GM12878 (cell line): ENCODE results near the gene KIF4B. TPM values are rescaled to one million over a fixed set of nuclear protein-coding genes. Genes with fewer than 3 reads are reported as not detected.

Experiments used
- ATAC-seq: fragments of 200-7000 bp; cut with Tn5 transposase; 3 replicates; pipeline ENCODE4 v1.9.1; 2020; ENCODE audit warnings: mild to moderate bottlenecking, moderate library complexity
- BruUV-seq: library from RNA; stranded (reverse); fragments of 400-500 nt; replicated peaks from 2 replicates; lab custom pipeline; 2021; lab: Mats Ljungman, UMichigan
- CTCF ChIA-PET: fragments of 300-600 bp; sonication (Branson Sonifier 250); formaldehyde crosslinking; extraction: SDS; loops from one replicate; lab custom pipeline; 2021; ENCODE audit warnings: inconsistent platforms; lab: Yijun Ruan, JAX
- POLR2A ChIA-PET: fragments of 350-600 bp; formaldehyde crosslinking; extraction: SDS; loops from one replicate; lab custom pipeline; 2021; ENCODE audit warnings: inconsistent platforms; lab: Charles Lee
- RAD21 ChIA-PET: fragments of 300-600 bp; sonication (Branson Sonifier 250); formaldehyde crosslinking; loops from one replicate; lab custom pipeline; 2023; ENCODE audit warnings: antibody characterized with exemption; ENCODE audit not compliant: unreplicated experiment; lab: Charles Lee
- SMC1A ChIA-PET: fragments of 300-600 bp; sonication (Branson Sonifier 250); formaldehyde crosslinking; loops from one replicate; lab custom pipeline; 2023; ENCODE audit not compliant: unreplicated experiment, uncharacterized antibody; lab: Charles Lee
- DNase-seq: peaks from one replicate; pipeline ENCODE4 v3.0.0-alpha.2; 2011; ENCODE audit warnings: low read depth, low spot score
- FAIRE-seq: peaks from 3 replicates; lab custom pipeline; 2011; peaks lifted over from hg19 to GRCh38; lab: Jason Lieb, UNC
- H2AFZ ChIP-seq: 2 replicates; pipeline ENCODE4 v1.6.0; 2011; ENCODE audit warnings: low read depth, low read length, control low read depth; ENCODE audit not compliant: control insufficient read depth
- H3K27ac ChIP-seq: 2 replicates; pipeline ENCODE4 v1.5.1; 2011; ENCODE audit warnings: control low read depth; ENCODE audit not compliant: control insufficient read depth, insufficient read depth
- H3K27me3 ChIP-seq, 2 experiments: replicated peaks in 1 of 2; 2 replicates each; pipeline versions ENCODE4 v1.6.0 to v1.6.1; 2011; ENCODE audit warnings: low read length in 1 of 2; ENCODE audit not compliant: control insufficient read depth in 2 of 2, insufficient read depth in 2 of 2
- H3K36me3 ChIP-seq, 2 experiments: 2 replicates each; pipeline ENCODE4 v1.5.1; 2011; ENCODE audit warnings: low read length in 1 of 2; ENCODE audit not compliant: control insufficient read depth in 2 of 2, insufficient read depth in 2 of 2
- H3K4me1 ChIP-seq: 2 replicates; pipeline ENCODE4 v1.6.1; 2011; ENCODE audit warnings: mild to moderate bottlenecking, low read length, moderate library complexity, mixed read lengths; ENCODE audit not compliant: control insufficient read depth, insufficient read depth
- H3K4me2 ChIP-seq: 2 replicates; pipeline ENCODE4 v1.6.0; 2011; ENCODE audit warnings: control low read depth; ENCODE audit not compliant: control insufficient read depth, insufficient read depth
- H3K4me3 ChIP-seq: fragments of 200-600 bp; sonication (generic); 2 replicates; pipeline ENCODE4 v1.5.1; 2016
- H3K79me2 ChIP-seq: 2 replicates; pipeline ENCODE4 v1.6.0; 2011; ENCODE audit warnings: low read length; ENCODE audit not compliant: control insufficient read depth, insufficient read depth
- H3K9ac ChIP-seq: 2 replicates; pipeline ENCODE4 v1.8.0; 2011; ENCODE audit warnings: low read length, control low read depth, mixed read lengths; ENCODE audit not compliant: control insufficient read depth, insufficient read depth
- H3K9me3 ChIP-seq: replicated peaks from 3 replicates; pipeline ENCODE4 v1.5.1; 2011; ENCODE audit warnings: mild to moderate bottlenecking, low read length; ENCODE audit not compliant: control insufficient read depth, insufficient read depth
- H4K20me1 ChIP-seq: 2 replicates; pipeline ENCODE4 v1.6.0; 2011; ENCODE audit not compliant: control insufficient read depth, insufficient read depth
- BCLAF1 ChIP-seq: fragments of 450-650 bp; IDR thresholded peaks from 2 replicates; pipeline ENCODE4 v1.6.1; 2017; ENCODE audit warnings: antibody characterized with exemption, mild to moderate bottlenecking, moderate library complexity
- CBFB ChIP-seq: IDR thresholded peaks from 2 replicates; pipeline ENCODE4 v1.6.1; 2016; ENCODE audit warnings: antibody characterized with exemption, low read depth
- CEBPB ChIP-seq, 2 experiments: fragments of 150-350 bp in 1 of 2; IDR thresholded peaks; 2 replicates each; pipeline ENCODE4 v1.6.1; 2012 to 2014; ENCODE audit warnings: low read depth in 2 of 2, low read length in 2 of 2, borderline replicate concordance in 1 of 2, inconsistent platforms in 1 of 2
- ETV6 ChIP-seq, 2 experiments: fragments of 450-650 bp in 1 of 2; IDR thresholded peaks in 1 of 2; conservative IDR thresholded peaks in 1 of 2; 2 replicates each; pipeline ENCODE4 v1.6.1; 2014; ENCODE audit warnings: antibody characterized with exemption in 1 of 2, borderline replicate concordance in 1 of 2, low read depth in 1 of 2, mild to moderate bottlenecking in 1 of 2, moderate library complexity in 1 of 2
- IKZF1 ChIP-seq: fragments of 450-650 bp; conservative IDR thresholded peaks from 2 replicates; pipeline ENCODE4 v1.6.1; 2017; ENCODE audit warnings: antibody characterized with exemption, mild to moderate bottlenecking
- MLLT1 ChIP-seq: fragments of 450-650 bp; IDR thresholded peaks from 2 replicates; pipeline ENCODE4 v1.6.1; 2016; ENCODE audit warnings: mild to moderate bottlenecking
- NKRF ChIP-seq: fragments of 450-650 bp; conservative IDR thresholded peaks from 2 replicates; pipeline ENCODE4 v1.6.1; 2017; ENCODE audit warnings: mild to moderate bottlenecking, moderate library complexity
- PAX5 ChIP-seq: IDR thresholded peaks from 2 replicates; pipeline ENCODE4 v1.6.1; 2011; ENCODE audit warnings: low read depth, low read length, borderline replicate concordance
- POLR2A ChIP-seq: IDR thresholded peaks from 2 replicates; pipeline ENCODE4 v1.6.1; 2011; ENCODE audit warnings: low read depth, mild to moderate bottlenecking, low read length
- SMARCA5 ChIP-seq: fragments of 450-650 bp; IDR thresholded peaks from 2 replicates; pipeline ENCODE4 v1.6.1; 2017; ENCODE audit warnings: mild to moderate bottlenecking
- ZBED1 ChIP-seq: IDR thresholded peaks from 2 replicates; pipeline ENCODE4 v1.6.1; 2016; ENCODE audit warnings: borderline replicate concordance
- ZNF384 ChIP-seq: IDR thresholded peaks from 2 replicates; pipeline ENCODE4 v1.6.1; 2012; ENCODE audit warnings: low read depth, mild to moderate bottlenecking, low read length, improper control_type of control experiment, borderline replicate concordance
- ZNF687 ChIP-seq: fragments of 450-650 bp; IDR thresholded peaks from 2 replicates; pipeline ENCODE4 v1.6.1; 2017; ENCODE audit warnings: mild to moderate bottlenecking, moderate library complexity
- WGBS: methylation state at CpG from one replicate; pipeline ENCODE4 v1.1.6; 2016; ENCODE audit warnings: low lambda C conversion rate; ENCODE audit not compliant: insufficient replicate concordance, insufficient coverage; ENCODE audit errors: missing lambda C conversion rate; 5-methylcytosine and 5-hydroxymethylcytosine counted together
- in situ Hi-C: fragments of 300-500 bp; cut with MboI; formaldehyde crosslinking; loops from 9 replicates; pipeline ENCODE4 v1.14.3; 2018; ENCODE audit warnings: mixed read lengths
- intact Hi-C: fragments of 100-400 bp; cut with micrococcal nuclease; formaldehyde crosslinking; loops from one replicate; pipeline ENCODE4 v1.14.2; 2022; ENCODE audit not compliant: unreplicated experiment
- polyA plus RNA-seq, 11 experiments: library from polyadenylated mRNA; depleted of rRNA in 4 of 11; unstranded in 6 of 11; stranded (reverse) in 5 of 11; fragments of >200 nt; fragmentation: Nextera tagmentation in 4 of 11; fragmentation: Illumina TruSeq in 1 of 11; extraction: Ambion mirVana in 4 of 11; extraction: Trizol in 1 of 11; gene quantifications; 1 replicate in 1 of 11; 2 replicates in 10 of 11; pipeline versions ENCODE4 v1.2.1 to v1.2.3, GENCODE V29; 2011 to 2016; ENCODE audit warnings: inconsistent platforms in 2 of 11, missing spikeins in 2 of 11, low read depth in 1 of 11
- total RNA-seq, 4 experiments: library from RNA; depleted of rRNA in 3 of 4; stranded (reverse); fragments of >200 nt in 3 of 4; fragmentation: Illumina TruSeq in 1 of 4; extraction: Trizol in 1 of 4; gene quantifications; 2 replicates each; pipeline versions ENCODE4 v1.2.1 to v1.2.3, GENCODE V29; 2013 to 2021

Gene KIF4B
- total and polyA plus RNA-seq, 10 of the 15 experiments (the other 5 are each of a cell fraction or from before 2014, with no cell fraction given), result 0.02 to 0.20 (median 0.05) TPM; not detected in 4

GRCh38 chr5:155040984-155041653 lies 27.6 kb downstream of the KIF4B start:
- RAD21 ChIA-PET, result interaction anchor here (0.8 kb wide), 1 partner anchor 13 kb away, joined by 4 read pairs; no protein-coding TSS in a partner anchor
- Histone ChIP-seq H3K9me3 (no peaks in the 10 kb centered on the region), H3K27me3 (no peaks in the 10 kb centered on the region), H3K79me2 (no peaks in the 10 kb centered on the region), H3K4me2 (no peak overlapping the region)
- 52% methylated on average over 3 of the region's 3 CpGs for WGBS
- intact Hi-C loops, result no loop called here
- ATAC-seq, result no peak
- no peak for FAIRE-seq
- TF ChIP-seq PAX5 (no peak), SMARCA5 (no peak), ZNF384 (no peak), BCLAF1 (no peak), ZNF687 (no peak), ETV6 (conservative IDR thresholded peaks at IDR 0.05 in 1 of 2, IDR thresholded peaks at IDR 0.05 in 1 of 2; ENCODE audit: borderline replicate concordance in 1 of 2, low read depth in 1 of 2) (no peak), ZBED1 (no peak), NKRF (no peak), POLR2A (no peak), CEBPB (IDR thresholded peaks at IDR 0.05; ENCODE audit: borderline replicate concordance in 1 of 2, low read depth in 2 of 2, low read length in 2 of 2) (no peak), IKZF1 (no peak), MLLT1 (no peak), CBFB (no peak)
- TF ChIP-seq, all 136 proteins: peak for 0
- POLR2A ChIA-PET, result no interaction called here
- Histone ChIP-seq H3K36me3 (no peaks in the 10 kb centered on the region), H3K4me3 (no peak overlapping the region), H3K9ac (no peak overlapping the region), H4K20me1 (no peaks in the 10 kb centered on the region), H2AFZ (no peak overlapping the region), H3K4me1 (no peaks in the 10 kb centered on the region), H3K27ac (no peak overlapping the region)
- DNase-seq, result no peak
- in situ Hi-C loops, result no loop called here
- SMC1A ChIA-PET, result interaction anchor here (0.6 kb wide), 1 partner anchor 19 kb away, joined by 3 read pairs; no protein-coding TSS in a partner anchor
- BruUV-seq, result no TSS peak
- CTCF ChIA-PET, result no interaction called here
